K562 (cell line): ENCODE results near the gene FSTL4. TPM values are rescaled to one million over a fixed set of nuclear protein-coding genes. Genes with fewer than 3 reads are reported as not detected.

Experiments used
- ATAC-seq: fragments of 200-7000 bp; cut with Tn5 transposase; 3 replicates; pipeline ENCODE4 v1.9.1; 2020; ENCODE audit warnings: moderate library complexity
- BruUV-seq: library from RNA; stranded (reverse); fragments of 400-500 nt; replicated peaks from 2 replicates; lab custom pipeline; 2021; lab: Mats Ljungman, UMichigan
- CTCF ChIA-PET: fragments of 300-600 bp; formaldehyde crosslinking; extraction: SDS; loops from one replicate; lab custom pipeline; 2021; ENCODE audit warnings: low intra/inter-chr PET ratio; lab: Yijun Ruan, JAX
- POLR2A ChIA-PET: fragments of 300-600, 350-650 bp; sonication (Branson Sonifier 250); formaldehyde crosslinking; extraction: SDS; loops from one replicate; lab custom pipeline; 2021; ENCODE audit warnings: antibody characterized with exemption, inconsistent platforms; lab: Yijun Ruan, JAX
- DNase-seq, 4 experiments: peaks; one replicate each; pipeline versions ENCODE4 v3.0.0 to v3.0.0-alpha.2; 2011 to 2018; ENCODE audit warnings: low spot score in 3 of 4, mixed read lengths in 3 of 4; ENCODE audit errors: extremely low read depth in 1 of 4
- FAIRE-seq: peaks from 2 replicates; lab custom pipeline; 2011; peaks lifted over from hg19 to GRCh38; lab: Jason Lieb, UNC
- H2AFZ ChIP-seq: 2 replicates; pipeline ENCODE4 v1.6.0; 2011; ENCODE audit warnings: low read depth, low read length, control low read depth, inconsistent platforms
- H3K27ac ChIP-seq: fragments of 200-600 bp; 3 replicates; pipeline ENCODE4 v1.8.0; 2011; ENCODE audit warnings: low read depth, mild to moderate bottlenecking, control low read depth, inconsistent platforms, low read length, moderate library complexity, mixed read lengths; ENCODE audit errors: extremely low read depth
- H3K27me3 ChIP-seq, 2 experiments: fragments of 300-600 bp in 1 of 2; 2 replicates in 1 of 2; 3 replicates in 1 of 2; pipeline versions ENCODE4 v1.6.0 to v1.8.0; 2011; ENCODE audit warnings: inconsistent platforms in 2 of 2, low read length in 2 of 2, mild to moderate bottlenecking in 1 of 2, mixed read lengths in 1 of 2, moderate library complexity in 1 of 2; ENCODE audit not compliant: control insufficient read depth in 2 of 2, insufficient read depth in 2 of 2
- H3K36me3 ChIP-seq: fragments of 300-600 bp; 3 replicates; pipeline ENCODE4 v1.8.0; 2011; ENCODE audit warnings: mild to moderate bottlenecking, low read length, inconsistent platforms; ENCODE audit not compliant: control insufficient read depth, insufficient read depth
- H3K4me1 ChIP-seq, 2 experiments: fragments of 200-600 bp in 1 of 2; replicated peaks in 1 of 2; 2 replicates in 1 of 2; 3 replicates in 1 of 2; pipeline versions ENCODE4 v1.5.1 to v1.8.0; 2011; ENCODE audit warnings: inconsistent platforms in 2 of 2, low read length in 2 of 2, mild to moderate bottlenecking in 1 of 2, mixed read lengths in 1 of 2, moderate library complexity in 1 of 2; ENCODE audit not compliant: control insufficient read depth in 2 of 2, insufficient read depth in 2 of 2
- H3K4me2 ChIP-seq: 2 replicates; pipeline ENCODE4 v1.6.1; 2011; ENCODE audit warnings: low read length, control low read depth, inconsistent platforms, mixed read lengths; ENCODE audit not compliant: insufficient read depth
- H3K4me3 ChIP-seq: fragments of 200-600 bp; sonication (generic), shearing (Covaris generic); 2 replicates; pipeline ENCODE4 v1.5.1; 2016; ENCODE audit warnings: control low read depth, inconsistent platforms
- H3K79me2 ChIP-seq: fragments of 200-600 bp; 3 replicates; pipeline ENCODE4 v1.8.0; 2011; ENCODE audit warnings: low read length, inconsistent platforms; ENCODE audit not compliant: control insufficient read depth, insufficient read depth
- H3K9ac ChIP-seq, 2 experiments: 2 replicates each; pipeline versions ENCODE4 v1.6.0 to v1.6.1; 2011; ENCODE audit warnings: low read depth in 2 of 2, low read length in 2 of 2, control low read depth in 1 of 2, inconsistent platforms in 1 of 2, mild to moderate bottlenecking in 1 of 2, mixed read lengths in 1 of 2; ENCODE audit not compliant: insufficient read depth in 1 of 2
- H3K9me1 ChIP-seq: one replicate; pipeline ENCODE4 v1.6.0; 2011; ENCODE audit warnings: inconsistent platforms, mild to moderate bottlenecking, low read length, moderate library complexity; ENCODE audit not compliant: control insufficient read depth, insufficient read depth
- H3K9me3 ChIP-seq: replicated peaks from 2 replicates; pipeline ENCODE4 v1.5.1; 2011; ENCODE audit warnings: low read depth, low read length, inconsistent platforms; ENCODE audit not compliant: control insufficient read depth, insufficient read depth
- H4K20me1 ChIP-seq: replicated peaks from 2 replicates; pipeline ENCODE4 v1.6.1; 2011; ENCODE audit warnings: low read length, inconsistent platforms, mixed read lengths; ENCODE audit not compliant: control insufficient read depth, insufficient read depth
- ARHGAP35 ChIP-seq: fragments of 450-650 bp; IDR thresholded peaks from 2 replicates; pipeline ENCODE4 v1.6.1; 2018; ENCODE audit not compliant: partially characterized antibody
- BCLAF1 ChIP-seq, 2 experiments: fragments of 450-650 bp in 1 of 2; IDR thresholded peaks; 2 replicates each; pipeline ENCODE4 v1.6.1; 2011 to 2017; ENCODE audit warnings: low read depth in 2 of 2, antibody characterized with exemption in 1 of 2, borderline replicate concordance in 1 of 2, low read length in 1 of 2, mild to moderate bottlenecking in 1 of 2, mixed read lengths in 1 of 2; ENCODE audit not compliant: control insufficient read depth in 1 of 2
- EWSR1 ChIP-seq: fragments of 450-650 bp; IDR thresholded peaks from 2 replicates; pipeline ENCODE4 v1.6.1; 2018; ENCODE audit warnings: borderline replicate concordance, mild to moderate bottlenecking, low read depth, moderate library complexity; ENCODE audit not compliant: partially characterized antibody
- HIVEP1 ChIP-seq: fragments of 250-450 bp; sonication (Bioruptor Pico); IDR thresholded peaks from 2 replicates; pipeline ENCODE4 v1.4.0; 2020; ENCODE audit warnings: mild to moderate bottlenecking
- MEIS2 ChIP-seq: fragments of 450-650 bp; IDR thresholded peaks from 2 replicates; pipeline ENCODE4 v1.6.1; 2014; ENCODE audit warnings: mild to moderate bottlenecking; ENCODE audit not compliant: partially characterized antibody
- MIER1 ChIP-seq: fragments of 450-650 bp; IDR thresholded peaks from 2 replicates; pipeline ENCODE4 v1.6.1; 2016; ENCODE audit warnings: antibody characterized with exemption, mild to moderate bottlenecking, low read depth
- NR2F6 ChIP-seq: fragments of 450-650 bp; formaldehyde crosslinking; IDR thresholded peaks from 2 replicates; pipeline ENCODE4 v1.4.0; 2020; ENCODE audit warnings: mild to moderate bottlenecking
- RBM39 ChIP-seq: fragments of 200-400 bp; formaldehyde crosslinking; optimal IDR thresholded peaks from 2 replicates; pipeline ENCODE3; 2018; ENCODE audit warnings: low read depth, low read length
- SREBF1 ChIP-seq: fragments of 150-350 bp; IDR thresholded peaks from 2 replicates; pipeline ENCODE4 v1.6.1; 2014; ENCODE audit warnings: antibody characterized with exemption, low read depth, low read length, borderline replicate concordance
- TAF7 ChIP-seq: fragments of 450-650 bp; IDR thresholded peaks from 2 replicates; pipeline ENCODE4 v1.6.1; 2016; ENCODE audit warnings: missing genetic modification characterization, missing compliant biosample characterization
- ZBTB8A ChIP-seq: fragments of 450-650 bp; IDR thresholded peaks from 2 replicates; pipeline ENCODE4 v1.6.1; 2018; ENCODE audit warnings: mild to moderate bottlenecking, moderate library complexity; ENCODE audit not compliant: partially characterized antibody
- ZKSCAN8 ChIP-seq: fragments of 200-800 bp; sonication (Bioruptor generic); IDR thresholded peaks from 2 replicates; pipeline ENCODE4 v1.6.1; 2016; ENCODE audit warnings: missing genetic modification characterization, missing compliant biosample characterization
- ZNF347 ChIP-seq: fragments of 450-650 bp; formaldehyde crosslinking; IDR thresholded peaks from 2 replicates; pipeline ENCODE4 v1.4.0; 2020; ENCODE audit warnings: low read depth, mild to moderate bottlenecking, moderate library complexity
- ZNF41 ChIP-seq: fragments of 250-450 bp; sonication (Bioruptor Pico); conservative IDR thresholded peaks from 2 replicates; pipeline ENCODE4 v1.4.0; 2020; ENCODE audit warnings: mild to moderate bottlenecking
- ZNF655 ChIP-seq: fragments of 250-450 bp; sonication (Bioruptor Pico); IDR thresholded peaks from 2 replicates; pipeline ENCODE4 v1.5.0; 2021
- ZNF707 ChIP-seq: fragments of 250-450 bp; sonication (Bioruptor Pico); conservative IDR thresholded peaks from 2 replicates; pipeline ENCODE4 v1.8.0; 2022; ENCODE audit warnings: inconsistent platforms, mild to moderate bottlenecking, moderate library complexity
- WGBS: fragments of 100-300 bp; shearing (Covaris generic); methylation state at CpG from one replicate; pipeline ENCODE4 v1.1.6; 2016; ENCODE audit warnings: low coverage, mixed read lengths; ENCODE audit not compliant: insufficient coverage; ENCODE audit errors: missing lambda C conversion rate; 5-methylcytosine and 5-hydroxymethylcytosine counted together
- in situ Hi-C: fragments of 300-500 bp; cut with MboI; formaldehyde crosslinking; loops from 4 replicates; pipeline ENCODE4 v1.15.0; 2018; ENCODE audit warnings: inconsistent platforms, mixed read lengths
- intact Hi-C: fragments of 100-400 bp; cut with micrococcal nuclease; formaldehyde crosslinking; loops from 2 replicates; pipeline ENCODE4 v1.14.2; 2022
- polyA plus RNA-seq, 8 experiments: library from polyadenylated mRNA; depleted of rRNA in 4 of 8; stranded (reverse) in 5 of 8; unstranded in 3 of 8; fragments of >200 nt; fragmentation: Nextera tagmentation in 2 of 8; fragmentation: Illumina TruSeq in 1 of 8; extraction: Ambion mirVana in 2 of 8; extraction: Trizol in 1 of 8; gene quantifications; 2 replicates each; pipeline versions ENCODE4 v1.2.1 to v1.2.3, GENCODE V29; 2011 to 2014; ENCODE audit warnings: inconsistent platforms in 1 of 8, missing spikeins in 1 of 8
- total RNA-seq, 7 experiments: library from RNA; depleted of rRNA in 6 of 7; stranded (reverse); fragments of >200 nt in 6 of 7; fragmentation: Illumina TruSeq in 2 of 7; extraction: Trizol in 2 of 7; gene quantifications; 2 replicates each; pipeline versions ENCODE4 v1.2.1 to v1.2.3, GENCODE V29; 2011 to 2021; ENCODE audit warnings: low replicate concordance in 1 of 7

The FSTL4 gene
- total and polyA plus RNA-seq, 9 of the 15 experiments (the other 6 are each of a cell fraction or from before 2014, with no cell fraction given) = 0.08 to 0.18 (median 0.10) TPM; not detected in 5

GRCh38 chr5:133564921-133565565 lies 47.3 kb downstream of the FSTL4 start (continued):
- TF ChIP-seq MIER1 = no peak
- no peak for TF ChIP-seq ZNF347 (CRISPR knock-in tag)
- no peak for TF ChIP-seq ZNF41
- TF ChIP-seq EWSR1 = no peak
- no peak for TF ChIP-seq SREBF1
- TF ChIP-seq HIVEP1 (CRISPR knock-in tag) = no peak
- TF ChIP-seq NR2F6 (CRISPR knock-in tag) = no peak
- no peak for TF ChIP-seq TAF7 (tag)

- Histone ChIP-seq H3K27ac (no peak overlapping the region), H3K36me3 (no peaks in the 10 kb centered on the region), H3K79me2 (no peaks in the 10 kb centered on the region), H3K9me3 (no peaks in the 10 kb centered on the region), H4K20me1 (peaks cover 8% of the 10 kb centered on the region; the same call in 1 of the 2 replicates), H3K27me3 (peaks cover 0 to 9% of the 10 kb centered on the region in 2 experiments; a peak in 1 of 5 replicates), H3K9ac (no peak overlapping the region), H3K9me1 (no peaks in the 10 kb centered on the region), H3K4me3 (no peak overlapping the region), H2AFZ (no peak overlapping the region), H3K4me2 (no peak overlapping the region), H3K4me1 (no peaks in the 10 kb centered on the region)
- CTCF ChIA-PET = no interaction called here
- DNase-seq = no peak
- FAIRE-seq = no peak
- BruUV-seq = no TSS peak
- in situ Hi-C loops = no loop called here
- POLR2A ChIA-PET = interaction anchor here (0.7 kb wide), 1 partner anchor 12 kb away, joined by 3 read pairs; no protein-coding TSS in a partner anchor
- intact Hi-C loops = no loop called here
- ATAC-seq = no peak
- WGBS = under 1% methylated on average over 10 of the region's 10 CpGs
- TF ChIP-seq ZNF707 (CRISPR knock-in tag) (no peak), ZKSCAN8 (no peak), ZNF655 (CRISPR knock-in tag) (no peak), BCLAF1 (IDR thresholded peaks at IDR 0.05; ENCODE audit: borderline replicate concordance in 1 of 2, control insufficient read depth in 1 of 2, low read depth in 2 of 2, low read length in 1 of 2) (no peak), RBM39 (no peak), ARHGAP35 (no peak), MEIS2 (no peak), ZBTB8A (no peak)
These were observed 49.8 kb downstream of the FSTL4 start for GRCh38 chr5:133562554-133562953.
